ENCODE data around the gene GGTLC1.
A peak's percentile ranks its signal among the peaks of the same experiment; 100 is the strongest.
"Not testable (repeated sequence)": the region's sequence is repeated elsewhere in the genome, so short reads cannot be mapped to it uniquely, and the experiment has no call there.

GGTLC1 gene

GRCh38 chr20:23995905-23996666 is 7.5 kb upstream of the GGTLC1 start:
- H3K79me1 ChIP-seq (replicated peaks; ENCODE audit: low read length, poor library complexity, severe bottlenecking): no peaks in the 10 kb centered on the region
- H2BK5ac ChIP-seq (ENCODE audit: low read depth, low read length, poor library complexity, severe bottlenecking): no peak overlapping the region
- H4K8ac ChIP-seq (ENCODE audit: low read length): no peak overlapping the region
- no peak overlapping the region for H3K27ac ChIP-seq (ENCODE audit: low read length, poor library complexity, severe bottlenecking)
- no peaks in the 10 kb centered on the region for H3K36me3 ChIP-seq (ENCODE audit: control insufficient read depth in 1 of 2, insufficient read depth in 2 of 2, low read depth in 1 of 2, low read length in 2 of 2)
- no peak overlapping the region for H2BK120ac ChIP-seq (ENCODE audit: low read depth, low read length)
- no peaks in the 10 kb centered on the region for H3K4me1 ChIP-seq (ENCODE audit: control insufficient read depth, insufficient read depth, low read depth, low read length)
- H3K4ac ChIP-seq (ENCODE audit: low read depth in 1 of 2, low read length in 2 of 2): no peak overlapping the region
- H3K4me3 ChIP-seq (ENCODE audit: insufficient read depth in 1 of 2, low read depth in 1 of 2, low read length in 2 of 2): no peak overlapping the region
- no peak overlapping the region for H3K14ac ChIP-seq (ENCODE audit: low read length in 2 of 2)
- H3K9me3 ChIP-seq (ENCODE audit: control insufficient read depth, low read length): no peaks in the 10 kb centered on the region
- H2BK12ac ChIP-seq (ENCODE audit: low read length in 2 of 2): no peak overlapping the region
- WGBS: 25% methylated on average over 7 of the region's 11 CpGs
- peaks cover 12 to 33% of the 10 kb centered on the region in 2 experiments for H3K27me3 ChIP-seq (ENCODE audit: control insufficient read depth in 1 of 2, insufficient read depth in 1 of 2, low read length in 2 of 2)
- H2AFZ ChIP-seq (ENCODE audit: low read depth, low read length): no peak overlapping the region
- no peak overlapping the region for H4K91ac ChIP-seq (ENCODE audit: low read length)
- H3K18ac ChIP-seq (ENCODE audit: low read depth in 1 of 2, low read length in 2 of 2): no peak overlapping the region
- no peak overlapping the region for H3K4me2 ChIP-seq (ENCODE audit: low read length, poor library complexity, severe bottlenecking)
- H2BK15ac ChIP-seq (ENCODE audit: low read depth, poor library complexity, severe bottlenecking): no peak overlapping the region
- H3K9ac ChIP-seq (ENCODE audit: low read length): no peak overlapping the region
- DNase-seq: peak; percentile 12
- H2AK5ac ChIP-seq (ENCODE audit: low read length, severe bottlenecking): no peak overlapping the region
- H3K23ac ChIP-seq (ENCODE audit: low read length in 2 of 2): no peak overlapping the region

GRCh38 chr20:23995291-23995690 is 6.7 kb upstream of the GGTLC1 start:
- not testable (repeated sequence) for H3K4me3 ChIP-seq (ENCODE audit: insufficient read depth in 1 of 2, low read depth in 1 of 2, low read length in 2 of 2); H3K9me3 ChIP-seq (ENCODE audit: control insufficient read depth, low read length); H2BK120ac ChIP-seq (ENCODE audit: low read depth, low read length); H4K8ac ChIP-seq (ENCODE audit: low read length); H3K4me1 ChIP-seq (ENCODE audit: control insufficient read depth, insufficient read depth, low read depth, low read length); H3K79me1 ChIP-seq (replicated peaks; ENCODE audit: low read length, poor library complexity, severe bottlenecking); H3K4ac ChIP-seq (ENCODE audit: low read depth in 1 of 2, low read length in 2 of 2); H2BK15ac ChIP-seq (ENCODE audit: low read depth, poor library complexity, severe bottlenecking); H3K9ac ChIP-seq (ENCODE audit: low read length); H3K36me3 ChIP-seq (ENCODE audit: control insufficient read depth in 1 of 2, insufficient read depth in 2 of 2, low read depth in 1 of 2, low read length in 2 of 2); H3K4me2 ChIP-seq (ENCODE audit: low read length, poor library complexity, severe bottlenecking); H3K14ac ChIP-seq (ENCODE audit: low read length in 2 of 2); H3K23ac ChIP-seq (ENCODE audit: low read length in 2 of 2); H2BK5ac ChIP-seq (ENCODE audit: low read depth, low read length, poor library complexity, severe bottlenecking); H2AK5ac ChIP-seq (ENCODE audit: low read length, severe bottlenecking); DNase-seq; H3K18ac ChIP-seq (ENCODE audit: low read depth in 1 of 2, low read length in 2 of 2); H2AFZ ChIP-seq (ENCODE audit: low read depth, low read length); H4K91ac ChIP-seq (ENCODE audit: low read length); H3K27ac ChIP-seq (ENCODE audit: low read length, poor library complexity, severe bottlenecking); H2BK12ac ChIP-seq (ENCODE audit: low read length in 2 of 2)
- WGBS: 95% methylated on average over 6 of the region's 6 CpGs
- peaks cover 12 to 33% of the 10 kb centered on the region in 2 experiments for H3K27me3 ChIP-seq (ENCODE audit: control insufficient read depth in 1 of 2, insufficient read depth in 1 of 2, low read length in 2 of 2)

GRCh38 chr20:23994001-23994633 is 5.5 kb upstream of the GGTLC1 start:
- WGBS: 77% methylated on average over 14 of the region's 14 CpGs
- not testable (repeated sequence) for H2BK5ac ChIP-seq (ENCODE audit: low read depth, low read length, poor library complexity, severe bottlenecking); H3K18ac ChIP-seq (ENCODE audit: low read depth in 1 of 2, low read length in 2 of 2); H3K23ac ChIP-seq (ENCODE audit: low read length in 2 of 2); H2BK15ac ChIP-seq (ENCODE audit: low read depth, poor library complexity, severe bottlenecking); H4K91ac ChIP-seq (ENCODE audit: low read length); H3K4me1 ChIP-seq (ENCODE audit: control insufficient read depth, insufficient read depth, low read depth, low read length); H3K4me2 ChIP-seq (ENCODE audit: low read length, poor library complexity, severe bottlenecking); H2BK120ac ChIP-seq (ENCODE audit: low read depth, low read length); H2BK12ac ChIP-seq (ENCODE audit: low read length in 2 of 2); H3K27ac ChIP-seq (ENCODE audit: low read length, poor library complexity, severe bottlenecking); H3K36me3 ChIP-seq (ENCODE audit: control insufficient read depth in 1 of 2, insufficient read depth in 2 of 2, low read depth in 1 of 2, low read length in 2 of 2); H3K14ac ChIP-seq (ENCODE audit: low read length in 2 of 2); DNase-seq; H3K9me3 ChIP-seq (ENCODE audit: control insufficient read depth, low read length); H2AFZ ChIP-seq (ENCODE audit: low read depth, low read length); H2AK5ac ChIP-seq (ENCODE audit: low read length, severe bottlenecking); H3K79me1 ChIP-seq (replicated peaks; ENCODE audit: low read length, poor library complexity, severe bottlenecking); H3K4me3 ChIP-seq (ENCODE audit: insufficient read depth in 1 of 2, low read depth in 1 of 2, low read length in 2 of 2); H4K8ac ChIP-seq (ENCODE audit: low read length); H3K4ac ChIP-seq (ENCODE audit: low read depth in 1 of 2, low read length in 2 of 2); H3K9ac ChIP-seq (ENCODE audit: low read length)
- peaks cover 12 to 24% of the 10 kb centered on the region in 2 experiments for H3K27me3 ChIP-seq (ENCODE audit: control insufficient read depth in 1 of 2, insufficient read depth in 1 of 2, low read length in 2 of 2)

- H3K4me2 ChIP-seq (ENCODE audit: low read length, poor library complexity, severe bottlenecking); H3K18ac ChIP-seq (ENCODE audit: low read depth in 1 of 2, low read length in 2 of 2); H4K8ac ChIP-seq (ENCODE audit: low read length); H3K14ac ChIP-seq (ENCODE audit: low read length in 2 of 2); H3K9me3 ChIP-seq (ENCODE audit: control insufficient read depth, low read length); H3K4me3 ChIP-seq (ENCODE audit: insufficient read depth in 1 of 2, low read depth in 1 of 2, low read length in 2 of 2); H3K9ac ChIP-seq (ENCODE audit: low read length); H2BK15ac ChIP-seq (ENCODE audit: low read depth, poor library complexity, severe bottlenecking); H2BK12ac ChIP-seq (ENCODE audit: low read length in 2 of 2); H3K27ac ChIP-seq (ENCODE audit: low read length, poor library complexity, severe bottlenecking); H3K4me1 ChIP-seq (ENCODE audit: control insufficient read depth, insufficient read depth, low read depth, low read length); H4K91ac ChIP-seq (ENCODE audit: low read length); H3K4ac ChIP-seq (ENCODE audit: low read depth in 1 of 2, low read length in 2 of 2); DNase-seq; H2AK5ac ChIP-seq (ENCODE audit: low read length, severe bottlenecking); H3K36me3 ChIP-seq (ENCODE audit: control insufficient read depth in 1 of 2, insufficient read depth in 2 of 2, low read depth in 1 of 2, low read length in 2 of 2); H2AFZ ChIP-seq (ENCODE audit: low read depth, low read length); H3K23ac ChIP-seq (ENCODE audit: low read length in 2 of 2); H3K79me1 ChIP-seq (replicated peaks; ENCODE audit: low read length, poor library complexity, severe bottlenecking); H2BK5ac ChIP-seq (ENCODE audit: low read depth, low read length, poor library complexity, severe bottlenecking); H2BK120ac ChIP-seq (ENCODE audit: low read depth, low read length): not testable (repeated sequence)
- WGBS: 76% methylated on average over 12 of the region's 12 CpGs
- H3K27me3 ChIP-seq (ENCODE audit: control insufficient read depth in 1 of 2, insufficient read depth in 1 of 2, low read length in 2 of 2): peaks cover 6 to 18% of the 10 kb centered on the region in 2 experiments
Measured at GRCh38 chr20:23993440-23993839, 4.9 kb upstream of the GGTLC1 start.

Measured in mesenchymal stem cell (in vitro differentiated cells and primary cell).